Nephron progenitor cell (in vitro differentiated cells): ENCODE measurements around the gene NLRP5.
"Not testable (repeated sequence)": the region's sequence is repeated elsewhere in the genome, so short reads cannot be mapped to it uniquely, and the experiment has no call there.

Source experiments
- DNase-seq: peaks from one replicate; pipeline ENCODE4 v3.0.0; 2021
- H3K27ac Mint-ChIP-seq: 2 replicates; pipeline ENCODE4 v1.8.0; 2021; ENCODE audit warnings: mild to moderate bottlenecking, moderate library complexity, mixed read lengths
- H3K27me3 Mint-ChIP-seq: 2 replicates; pipeline ENCODE4 v1.8.0; 2021; ENCODE audit warnings: mild to moderate bottlenecking, low read depth, mixed read lengths; ENCODE audit not compliant: poor library complexity
- H3K36me3 Mint-ChIP-seq: 2 replicates; pipeline ENCODE4 v1.8.0; 2021; ENCODE audit warnings: low read depth, mixed read lengths
- H3K4me1 Mint-ChIP-seq: 2 replicates; pipeline ENCODE4 v1.8.0; 2021; ENCODE audit warnings: mixed read lengths
- H3K4me3 Mint-ChIP-seq: 2 replicates; pipeline ENCODE4 v1.8.0; 2021; ENCODE audit warnings: mild to moderate bottlenecking, moderate library complexity, mixed read lengths
- H3K9me3 Mint-ChIP-seq: 2 replicates; pipeline ENCODE4 v1.8.0; 2021; ENCODE audit warnings: mild to moderate bottlenecking, moderate library complexity, mixed read lengths
- CTCF ChIP-seq: fragments of 200-600 bp; sonication (generic); IDR thresholded peaks from 2 replicates; pipeline ENCODE4 v1.5.0; 2021; ENCODE audit warnings: antibody characterized with exemption

The NLRP5 gene

DNA sequence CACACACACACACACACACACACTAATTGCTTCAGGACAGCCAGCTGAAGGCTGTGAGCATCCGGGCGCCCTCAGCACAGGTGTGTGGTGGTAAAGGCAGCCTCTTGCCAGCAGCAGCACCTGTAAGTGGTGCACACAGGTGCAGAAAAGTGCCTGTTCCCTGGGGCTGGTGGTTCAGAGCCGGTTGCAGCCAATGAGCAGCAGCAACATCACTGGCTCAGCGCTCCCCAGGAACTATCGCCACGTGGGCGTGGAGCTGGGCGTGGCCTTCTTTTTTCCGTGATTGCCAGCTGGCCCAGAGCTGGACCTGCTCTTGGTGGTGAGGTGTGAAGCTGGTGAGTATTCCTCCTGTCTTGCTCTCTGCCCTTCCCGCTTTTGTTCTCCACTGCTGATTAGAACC, at the start of gene NLRP5:
TSS of gene NLRP5 (plus strand) at position 289 of the 400 bp plus-strand sequence.
- Mint-ChIP-seq H3K27ac (no peak within 1 kb of the TSS), H3K9me3 (peaks cover 79% of the 10 kb centered on the region), H3K36me3 (no peaks in the 10 kb centered on the region), H3K4me3 (no peak within 1 kb of the TSS), H3K4me1 (no peaks in the 10 kb centered on the region), H3K27me3 (peaks cover 6% of the 10 kb centered on the region)
- no peak for TF ChIP-seq CTCF
- no peak for DNase-seq

DNA sequence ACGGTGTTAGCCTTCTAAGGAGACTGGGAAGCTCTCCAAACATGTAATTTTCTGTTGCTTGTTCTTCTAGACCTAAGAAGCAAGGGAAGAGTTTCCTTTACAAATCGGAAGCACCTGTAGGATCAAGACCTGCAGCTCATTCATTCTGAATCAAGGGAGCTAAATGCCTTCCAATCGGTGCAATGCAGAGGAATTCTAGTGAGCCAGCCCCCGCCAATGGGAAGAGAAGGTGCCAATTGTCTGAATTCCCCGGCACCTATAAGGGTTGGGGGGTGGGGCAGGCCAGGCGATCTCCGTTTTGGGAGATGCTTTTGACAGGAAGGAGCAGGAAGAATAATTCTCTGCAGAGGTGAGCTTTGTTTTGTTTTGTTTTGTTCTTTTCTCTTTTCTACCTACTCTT, 47.4 kb upstream of the NLRP5 start:
- peaks cover 91% of the 10 kb centered on the region for H3K9me3 Mint-ChIP-seq
- H3K27me3 Mint-ChIP-seq: no peaks in the 10 kb centered on the region
- H3K27ac Mint-ChIP-seq: no peak overlapping the region
- no peak for TF ChIP-seq CTCF
- no peaks in the 10 kb centered on the region for H3K36me3 Mint-ChIP-seq
- DNase-seq: no peak
- no peak overlapping the region for H3K4me3 Mint-ChIP-seq
- no peaks in the 10 kb centered on the region for H3K4me1 Mint-ChIP-seq

DNA sequence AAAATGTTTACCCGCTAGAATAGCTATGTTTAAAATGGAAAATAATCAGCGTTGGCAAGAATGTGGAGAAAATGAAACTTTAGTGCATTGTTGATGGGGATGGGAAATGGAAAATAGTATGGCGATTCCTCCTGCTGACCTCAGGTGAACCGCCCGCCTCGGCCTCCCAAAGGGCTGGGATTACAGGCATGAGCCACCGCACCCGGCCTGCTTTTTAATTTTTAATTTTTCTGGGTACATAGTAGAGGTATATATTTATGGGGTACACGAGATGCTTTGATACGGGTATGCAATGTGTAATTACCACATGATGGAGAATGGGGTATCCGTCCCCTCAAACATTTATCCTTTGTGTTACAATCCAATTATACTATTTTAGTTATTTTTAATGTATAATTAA, 46.3 kb upstream of the NLRP5 start:
- Mint-ChIP-seq H3K4me3 (no peak overlapping the region), H3K27me3 (no peaks in the 10 kb centered on the region), H3K9me3 (peaks cover 90% of the 10 kb centered on the region), H3K4me1 (no peaks in the 10 kb centered on the region), H3K27ac (no peak overlapping the region), H3K36me3 (no peaks in the 10 kb centered on the region)
- DNase-seq: no peak
- no peak for TF ChIP-seq CTCF

DNA sequence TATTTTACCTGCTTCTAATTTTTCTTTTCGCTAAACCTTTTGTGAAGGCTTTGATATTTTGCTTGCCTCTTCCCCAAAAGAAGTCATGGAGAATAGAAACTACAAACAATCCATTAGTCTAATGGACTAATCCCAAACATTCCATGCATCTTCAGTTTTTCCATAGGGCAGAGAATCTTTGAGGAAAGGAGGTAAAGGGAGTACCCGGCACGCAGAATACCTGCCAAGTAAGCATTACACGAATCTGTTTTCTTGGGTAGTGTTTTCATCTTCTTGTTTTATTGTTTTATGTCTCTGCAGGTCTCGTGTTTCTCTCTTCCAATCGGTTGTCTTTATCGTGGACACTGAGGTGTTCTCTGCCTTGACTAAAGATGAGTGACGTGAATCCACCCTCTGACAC, 39.0 kb upstream of the NLRP5 start, which contains the start of gene NLRP8:
TSS of gene NLRP8 (plus strand) at position 301 of the 400 bp plus-strand sequence.
- H3K36me3 Mint-ChIP-seq: no peaks in the 10 kb centered on the region
- no peaks in the 10 kb centered on the region for H3K27me3 Mint-ChIP-seq
- peaks cover 84% of the 10 kb centered on the region for H3K9me3 Mint-ChIP-seq
- no peak within 1 kb of the TSS for H3K27ac Mint-ChIP-seq
- no peaks in the 10 kb centered on the region for H3K4me1 Mint-ChIP-seq
- no peak within 1 kb of the TSS for H3K4me3 Mint-ChIP-seq
- no peak for DNase-seq
- TF ChIP-seq CTCF: no peak

DNA sequence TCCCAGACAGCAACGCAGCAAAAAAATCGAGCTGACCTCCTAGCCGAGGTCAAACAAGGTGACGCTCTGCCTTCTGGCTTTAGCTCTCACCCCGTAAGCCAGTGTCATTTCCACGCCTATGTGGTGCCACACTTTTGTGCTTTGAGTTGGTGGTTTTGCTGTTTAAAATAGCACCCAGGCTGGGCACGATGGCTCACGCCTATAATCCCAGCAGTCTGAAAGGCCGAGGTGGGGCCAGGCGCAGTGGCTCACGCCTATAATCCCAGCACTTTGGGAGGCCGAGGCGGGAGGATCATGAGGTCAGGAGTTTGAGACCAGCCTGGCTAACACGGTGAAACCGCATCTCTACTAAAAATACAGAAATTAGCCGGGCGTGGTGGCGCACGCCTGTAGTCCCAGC, 36.0 kb upstream of the NLRP5 start:
- not testable (repeated sequence) for H3K27ac Mint-ChIP-seq, DNase-seq, H3K36me3 Mint-ChIP-seq, H3K4me3 Mint-ChIP-seq, H3K27me3 Mint-ChIP-seq, H3K4me1 Mint-ChIP-seq
- H3K9me3 Mint-ChIP-seq: peaks cover 79% of the 10 kb centered on the region

GRCh38 chr19:55956431-55956830, 30.1 kb upstream of the NLRP5 start:
- Mint-ChIP-seq H3K36me3 (no peaks in the 10 kb centered on the region), H3K27me3 (peaks cover 2% of the 10 kb centered on the region), H3K27ac (no peak overlapping the region), H3K4me1 (no peaks in the 10 kb centered on the region), H3K4me3 (no peak overlapping the region), H3K9me3 (peaks cover 84% of the 10 kb centered on the region)
- no peak for TF ChIP-seq CTCF
- no peak for DNase-seq
